HEK293 (cell line): ENCODE measurements around the gene ZNF438.
A peak's percentile ranks its signal among the peaks of the same experiment; 100 is the strongest.

Experiments used
- CTCF ChIA-PET: fragments of 350-600 bp; formaldehyde crosslinking; extraction: SDS; loops from one replicate; lab custom pipeline; 2021; ENCODE audit warnings: antibody characterized with exemption; lab: Yijun Ruan, JAX
- POLR2A ChIA-PET: fragments of 300-600 bp; formaldehyde crosslinking; extraction: SDS; loops from one replicate; lab custom pipeline; 2020; ENCODE audit warnings: antibody characterized with exemption, inconsistent platforms; lab: Yijun Ruan, JAX
- H3K27ac ChIP-seq: fragments of 200-500 bp; sonication (Bioruptor generic); 2 replicates; pipeline ENCODE4 v1.5.1; 2014; ENCODE audit warnings: low read depth, low read length, control low read depth, inconsistent platforms; ENCODE audit errors: extremely low read depth
- H3K36me3 ChIP-seq, 2 experiments: fragments of 200-500 bp in 1 of 2; sonication (Bioruptor generic) in 1 of 2; 1 replicate in 1 of 2; 2 replicates in 1 of 2; pipeline ENCODE4 v1.5.1; 2014 to 2017; ENCODE audit warnings: inconsistent platforms in 2 of 2, low read length in 2 of 2; ENCODE audit not compliant: control insufficient read depth in 2 of 2, insufficient read depth in 1 of 2
- H3K4me1 ChIP-seq: fragments of 200-500 bp; sonication (Bioruptor generic); 2 replicates; pipeline ENCODE4 v1.5.1; 2014; ENCODE audit warnings: mild to moderate bottlenecking, low read length, inconsistent platforms; ENCODE audit not compliant: control insufficient read depth, insufficient read depth
- H3K4me3 ChIP-seq: 2 replicates; pipeline ENCODE4 v1.5.1; 2011; ENCODE audit warnings: low read depth, mild to moderate bottlenecking, control low read depth, low read length, moderate library complexity
- H3K9me3 ChIP-seq: fragments of 200-500 bp; sonication (Bioruptor generic); 2 replicates; pipeline ENCODE4 v1.5.1; 2014; ENCODE audit warnings: low read depth, low read length, inconsistent platforms; ENCODE audit not compliant: control insufficient read depth, insufficient read depth
- ATF2 ChIP-seq: fragments of 450-650 bp; formaldehyde crosslinking; IDR thresholded peaks from 2 replicates; pipeline ENCODE4 v1.5.1; 2016; ENCODE audit warnings: missing biosample characterization, missing genetic modification characterization, low read depth
- BCL11B ChIP-seq: fragments of 450-650 bp; formaldehyde crosslinking; IDR thresholded peaks from 2 replicates; pipeline ENCODE4 v1.5.1; 2016; ENCODE audit warnings: low read depth, missing biosample characterization, missing genetic modification characterization
- SETDB1 ChIP-seq: IDR thresholded peaks from one replicate; pipeline ENCODE4 v1.6.1; 2017; ENCODE audit warnings: mild to moderate bottlenecking, low read length, moderate library complexity, mixed read lengths; ENCODE audit not compliant: insufficient read length
- ZNF239 ChIP-seq: fragments of 450-650 bp; formaldehyde crosslinking; IDR thresholded peaks from 2 replicates; pipeline ENCODE4 v1.5.1; 2016; ENCODE audit warnings: missing biosample characterization, missing genetic modification characterization
- ZNF280D ChIP-seq: fragments of 450-650 bp; formaldehyde crosslinking; IDR thresholded peaks from 2 replicates; pipeline ENCODE4 v1.5.1; 2016; ENCODE audit warnings: missing biosample characterization, missing genetic modification characterization
- ZNF366 ChIP-seq: fragments of 450-650 bp; formaldehyde crosslinking; conservative IDR thresholded peaks from 2 replicates; pipeline ENCODE4 v1.5.1; 2016; ENCODE audit warnings: missing biosample characterization, missing genetic modification characterization
- ZNF518A ChIP-seq: fragments of 450-650 bp; formaldehyde crosslinking; conservative IDR thresholded peaks from 2 replicates; pipeline ENCODE4 v1.5.1; 2016; ENCODE audit warnings: low read depth, missing biosample characterization, missing genetic modification characterization
- ZNF670 ChIP-seq: fragments of 450-650 bp; formaldehyde crosslinking; IDR thresholded peaks from 2 replicates; pipeline ENCODE4 v1.5.1; 2016; ENCODE audit warnings: missing biosample characterization, missing genetic modification characterization, low read depth
- ZNF677 ChIP-seq: fragments of 450-650 bp; IDR thresholded peaks from 2 replicates; pipeline ENCODE4 v1.5.0; 2018; ENCODE audit warnings: missing biosample characterization, mild to moderate bottlenecking, missing genetic modification characterization, moderate library complexity
- ZNF707 ChIP-seq: fragments of 450-650 bp; formaldehyde crosslinking; IDR thresholded peaks from 2 replicates; pipeline ENCODE4 v1.5.1; 2016; ENCODE audit warnings: missing biosample characterization, missing genetic modification characterization
- ZXDB ChIP-seq: fragments of 450-650 bp; formaldehyde crosslinking; IDR thresholded peaks from 2 replicates; pipeline ENCODE4 v1.5.1; 2016; ENCODE audit warnings: missing biosample characterization, missing genetic modification characterization

Gene ZNF438

GRCh38 chr10:31001740-31002139 lies 29.9 kb downstream of the ZNF438 start:
- no peak for TF ChIP-seq ZNF677
- TF ChIP-seq ZNF670 = no peak
- TF ChIP-seq BCL11B (tag by site-specific recombination) = no peak
- ChIA-PET CTCF (interaction anchor here (0.6 kb wide), 1 partner anchor 588 kb away, joined by 7 read pairs; no protein-coding TSS in a partner anchor), POLR2A (no interaction called here)
- H3K4me1 ChIP-seq = no peaks in the 10 kb centered on the region
- no peaks in the 10 kb centered on the region for H3K36me3 ChIP-seq
- no peak overlapping the region for H3K4me3 ChIP-seq
- H3K9me3 ChIP-seq = no peaks in the 10 kb centered on the region
- no peak overlapping the region for H3K27ac ChIP-seq

GRCh38 chr10:31000867-31001266 lies 30.8 kb downstream of the ZNF438 start:
- no peak for TF ChIP-seq ZNF366 (tag by site-specific recombination)
- H3K4me3 ChIP-seq = no peak overlapping the region
- no peaks in the 10 kb centered on the region for H3K36me3 ChIP-seq
- no peak overlapping the region for H3K27ac ChIP-seq
- H3K4me1 ChIP-seq = no peaks in the 10 kb centered on the region
- ChIA-PET POLR2A (interaction anchor here (0.6 kb wide), 1 partner anchor 729 kb away, joined by 5 read pairs; no protein-coding TSS in a partner anchor), CTCF (interaction anchor here (0.6 kb wide), 1 partner anchor 587 kb away, joined by 7 read pairs; no protein-coding TSS in a partner anchor)
- no peaks in the 10 kb centered on the region for H3K9me3 ChIP-seq

GRCh38 chr10:31000071-31000782 lies 31.4 kb downstream of the ZNF438 start:
- ChIA-PET POLR2A (interaction anchor here (0.6 kb wide), 1 partner anchor 730 kb away, joined by 5 read pairs; no protein-coding TSS in a partner anchor), CTCF (no interaction called here)
- no peaks in the 10 kb centered on the region for H3K36me3 ChIP-seq
- H3K4me3 ChIP-seq = no peak overlapping the region
- H3K9me3 ChIP-seq = no peaks in the 10 kb centered on the region
- no peak overlapping the region for H3K27ac ChIP-seq
- no peak for TF ChIP-seq ZNF707 (tag by site-specific recombination)
- no peak for TF ChIP-seq ZNF518A
- no peak for TF ChIP-seq ZNF239 (tag by site-specific recombination)
- no peak for TF ChIP-seq ZNF670
- TF ChIP-seq SETDB1 = no peak
- TF ChIP-seq ZXDB (tag by site-specific recombination) = no peak
- peak; percentile 52; the same call in 1 of the 2 replicates for TF ChIP-seq ATF2 (tag by site-specific recombination)
- TF ChIP-seq ZNF280D (tag by site-specific recombination) = no peak
- H3K4me1 ChIP-seq = no peaks in the 10 kb centered on the region
